Kidney (tissue), 14 donors: ENCODE data around the gene MYO10. TPM values are rescaled to one million over a fixed set of nuclear protein-coding genes. Genes with fewer than 3 reads are reported as not detected.
A peak's percentile ranks its signal among the peaks of the same experiment; 100 is the strongest.

ENCODE experiments used
- DNase-seq, 5 donors: peaks; one replicate each; pipeline ENCODE4 v3.0.0-alpha.2; 2013 to 2020
- FAIRE-seq: peaks from 2 replicates; lab custom pipeline; 2012; peaks lifted over from hg19 to GRCh38; lab: Jason Lieb, UNC
- H3K27ac ChIP-seq, 2 donors: one replicate each; pipeline ENCODE4 v1.7.0; 2013; ENCODE audit warnings: low read depth in 2 of 2, low read length in 2 of 2, inconsistent platforms in 1 of 2
- H3K27me3 ChIP-seq: one replicate; pipeline ENCODE4 v1.7.1; 2013; ENCODE audit warnings: low read length, inconsistent platforms; ENCODE audit not compliant: control insufficient read depth, insufficient read depth
- H3K36me3 ChIP-seq, 3 donors: one replicate each; pipeline versions ENCODE4 v1.7.0 to v1.7.1; 2013; ENCODE audit warnings: low read length in 3 of 3, control low read depth in 1 of 3, inconsistent platforms in 1 of 3; ENCODE audit not compliant: insufficient read depth in 3 of 3, control insufficient read depth in 2 of 3
- H3K4me1 ChIP-seq, 3 donors: one replicate each; pipeline versions ENCODE4 v1.7.0 to v1.7.1; 2013; ENCODE audit warnings: low read length in 3 of 3, inconsistent platforms in 1 of 3, low read depth in 1 of 3; ENCODE audit not compliant: control insufficient read depth in 2 of 3, insufficient read depth in 2 of 3
- H3K4me3 ChIP-seq, 3 donors: one replicate each; pipeline versions ENCODE4 v1.7.0 to v1.8.1; 2013; ENCODE audit warnings: low read length in 3 of 3, control low read depth in 1 of 3, inconsistent platforms in 1 of 3
- H3K9ac ChIP-seq, 3 donors: one replicate each; pipeline versions ENCODE4 v1.7.0 to v1.7.1; 2013; ENCODE audit warnings: low read length in 3 of 3, control low read depth in 1 of 3, inconsistent platforms in 1 of 3
- H3K9me3 ChIP-seq, 3 donors: one replicate each; pipeline versions ENCODE4 v1.7.0 to v1.7.1; 2013; ENCODE audit warnings: low read length in 3 of 3, control low read depth in 1 of 3, inconsistent platforms in 1 of 3; ENCODE audit not compliant: control insufficient read depth in 2 of 3, insufficient read depth in 1 of 3
- intact Hi-C: fragments of 100-400 bp; cut with DNase I; formaldehyde crosslinking; loops from one replicate; pipeline ENCODE4 v1.11.1; 2022
- polyA plus RNA-seq: library from polyadenylated mRNA; stranded (reverse); fragments of 350-450 nt; fragmentation: Illumina TruSeq; extraction: RNeasy Lipid Tissue Mini Kit (QIAGEN cat#74804); gene quantifications from one replicate; pipeline ENCODE4 v1.2.3, GENCODE V29; 2014; ENCODE audit warnings: low read depth, low replicate concordance; ENCODE audit not compliant: insufficient read depth
- total RNA-seq: library from RNA; stranded (reverse); fragmentation: NEBNext Ultra II Directional; extraction: Animal tissue kit (Norgen Biotek cat#: 25700); gene quantifications from one replicate; pipeline ENCODE4 v1.2.1, GENCODE V29; 2021
- TF ChIP-seq, protein P1 (sequence below): IDR thresholded peaks from 3 replicates; pipeline ENCODE4 v1.5.1; 2012; ENCODE audit warnings: mild to moderate bottlenecking, moderate library complexity, borderline replicate concordance; ENCODE audit not compliant: insufficient read depth; ENCODE audit errors: extremely low read depth
- donor health status: control.
- donor health status: control.
- donor health status: control.
- donor health status: control.
- donor health status: control.
- donor health status: DM: yes; HTN: yes; CAD: no.
- donor health status: Normal renal cell carcinoma (clear cell type).

Gene MYO10
- total and polyA plus RNA-seq, 2 donors from 2014 or later = 7.6 to 52.4 TPM

DNA sequence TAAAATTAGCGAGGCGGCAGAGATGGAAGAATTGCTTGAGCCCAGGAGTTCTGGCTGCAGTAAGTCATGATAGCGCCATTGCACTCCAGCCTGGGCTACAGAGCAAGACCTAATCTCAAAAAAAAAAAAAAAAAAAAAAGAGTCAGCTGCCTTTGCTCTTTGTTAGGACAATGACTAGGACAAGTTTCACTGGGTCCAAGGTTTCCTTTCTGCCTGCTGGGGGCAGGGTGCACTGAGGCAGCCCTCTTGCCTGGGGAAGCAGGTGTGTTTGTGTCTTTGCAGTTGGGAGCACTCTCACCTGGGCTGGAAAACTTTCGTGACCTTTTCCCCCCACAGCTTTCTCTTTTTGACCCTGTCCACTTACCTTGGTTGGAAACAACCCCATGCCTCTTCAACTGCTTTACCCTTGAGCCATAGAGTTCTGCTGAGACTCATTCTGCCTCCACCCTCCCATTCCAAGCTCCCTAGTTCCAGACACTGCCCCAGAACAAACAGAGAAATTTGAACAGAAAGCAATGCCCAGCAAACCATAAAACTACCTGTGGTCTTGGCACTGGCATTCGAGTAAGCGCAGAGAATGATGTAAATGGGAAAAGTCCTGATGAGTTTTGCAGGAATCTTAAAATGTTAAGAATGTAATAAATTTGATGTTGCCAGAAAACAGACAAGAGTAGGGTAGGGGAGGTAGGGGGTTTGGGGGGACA, 17.0 kb upstream of the MYO10 start:
- Histone ChIP-seq H3K4me1 (no peaks in the 10 kb centered on the region), H3K36me3 (no peaks in the 10 kb centered on the region), H3K9me3 (no peaks in the 10 kb centered on the region), H3K27me3 (no peaks in the 10 kb centered on the region), H3K9ac (no peak overlapping the region), H3K27ac (no peak overlapping the region), H3K4me3 (no peak overlapping the region)
- no peak for FAIRE-seq
- TF ChIP-seq, protein P1, sequence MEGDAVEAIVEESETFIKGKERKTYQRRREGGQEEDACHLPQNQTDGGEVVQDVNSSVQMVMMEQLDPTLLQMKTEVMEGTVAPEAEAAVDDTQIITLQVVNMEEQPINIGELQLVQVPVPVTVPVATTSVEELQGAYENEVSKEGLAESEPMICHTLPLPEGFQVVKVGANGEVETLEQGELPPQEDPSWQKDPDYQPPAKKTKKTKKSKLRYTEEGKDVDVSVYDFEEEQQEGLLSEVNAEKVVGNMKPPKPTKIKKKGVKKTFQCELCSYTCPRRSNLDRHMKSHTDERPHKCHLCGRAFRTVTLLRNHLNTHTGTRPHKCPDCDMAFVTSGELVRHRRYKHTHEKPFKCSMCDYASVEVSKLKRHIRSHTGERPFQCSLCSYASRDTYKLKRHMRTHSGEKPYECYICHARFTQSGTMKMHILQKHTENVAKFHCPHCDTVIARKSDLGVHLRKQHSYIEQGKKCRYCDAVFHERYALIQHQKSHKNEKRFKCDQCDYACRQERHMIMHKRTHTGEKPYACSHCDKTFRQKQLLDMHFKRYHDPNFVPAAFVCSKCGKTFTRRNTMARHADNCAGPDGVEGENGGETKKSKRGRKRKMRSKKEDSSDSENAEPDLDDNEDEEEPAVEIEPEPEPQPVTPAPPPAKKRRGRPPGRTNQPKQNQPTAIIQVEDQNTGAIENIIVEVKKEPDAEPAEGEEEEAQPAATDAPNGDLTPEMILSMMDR = no peak
- intact Hi-C loops = no loop called here
- DNase-seq = peak in 1 of 5 donors; percentile 56

GRCh38 chr5:16946725-16947124, 10.6 kb upstream of the MYO10 start:
- no peaks in the 10 kb centered on the region for H3K9me3 ChIP-seq
- no peaks in the 10 kb centered on the region for H3K4me1 ChIP-seq
- no peak for DNase-seq
- no peaks in the 10 kb centered on the region for H3K36me3 ChIP-seq
- no peaks in the 10 kb centered on the region for H3K27me3 ChIP-seq
- intact Hi-C loops = no loop called here
- H3K27ac ChIP-seq = no peak overlapping the region
- FAIRE-seq = no peak
- no peak overlapping the region for H3K4me3 ChIP-seq
- no peak overlapping the region for H3K9ac ChIP-seq
- TF ChIP-seq, protein P1 = no peak

- H3K27me3 ChIP-seq = no peaks in the 10 kb centered on the region
- H3K9me3 ChIP-seq = no peaks in the 10 kb centered on the region
- H3K4me3 ChIP-seq = no peak overlapping the region
- DNase-seq = no peak
- H3K9ac ChIP-seq = no peak overlapping the region
- intact Hi-C loops = no loop called here
- H3K4me1 ChIP-seq = no peaks in the 10 kb centered on the region
- FAIRE-seq = no peak
- H3K27ac ChIP-seq = no peak overlapping the region
- TF ChIP-seq, protein P1 = no peak
- no peaks in the 10 kb centered on the region for H3K36me3 ChIP-seq
Observed at GRCh38 chr5:16944816-16945562, 8.9 kb upstream of the MYO10 start.
